AG10803 (cell line): ENCODE results near the gene RORB.

ENCODE experiments used
- DNase-seq: peaks from one replicate; pipeline ENCODE4 v3.0.0; 2010; ENCODE audit warnings: low read depth
- H3K4me3 ChIP-seq: 2 replicates; pipeline ENCODE4 v1.5.1; 2011; ENCODE audit warnings: mild to moderate bottlenecking, low read length, control low read depth
- CTCF ChIP-seq: conservative IDR thresholded peaks from 2 replicates; pipeline ENCODE4 v1.5.1; 2011; ENCODE audit warnings: mild to moderate bottlenecking, low read length, control low read depth, inconsistent platforms

Gene RORB

GRCh38 chr9:74496819-74497747 lies at the start of gene RORB:
TSS of gene RORB (plus strand) at chr9:74497335. CDS start at chr9:74497977, 642 bp downstream.
- TF ChIP-seq CTCF: no peak
- peak within 1 kb of the TSS; percentile 73 for H3K4me3 ChIP-seq
- peak; percentile 8 for DNase-seq

- H3K4me3 ChIP-seq: no peak overlapping the region
- no peak for TF ChIP-seq CTCF
- DNase-seq: no peak
These were observed 49.5 kb upstream of the RORB start for GRCh38 chr9:74447451-74448193.

GRCh38 chr9:74449060-74449459 lies 48.1 kb upstream of the RORB start:
- no peak overlapping the region for H3K4me3 ChIP-seq
- DNase-seq: no peak
- TF ChIP-seq CTCF: no peak

GRCh38 chr9:74458832-74459231 lies 38.3 kb upstream of the RORB start:
- DNase-seq: no peak
- H3K4me3 ChIP-seq: no peak overlapping the region
- no peak for TF ChIP-seq CTCF

- H3K4me3 ChIP-seq: no peak overlapping the region
- DNase-seq: no peak
- TF ChIP-seq CTCF: no peak
These were observed 33.3 kb upstream of the RORB start for GRCh38 chr9:74463825-74464224.

GRCh38 chr9:74478606-74479005 lies 18.5 kb upstream of the RORB start:
- TF ChIP-seq CTCF: no peak
- no peak for DNase-seq
- H3K4me3 ChIP-seq: no peak overlapping the region
